A172 (cell line): ENCODE results near the gene FPR1. TPM values are rescaled to one million over a fixed set of nuclear protein-coding genes. Genes with fewer than 3 reads are reported as not detected.

Experiments
- DNase-seq: peaks from one replicate; pipeline ENCODE4 v3.0.0-alpha.2; 2015; ENCODE audit warnings: low spot score
- total RNA-seq: library from RNA; depleted of rRNA; stranded (reverse); fragments of >200 nt; shearing (Covaris generic); gene quantifications from 2 replicates; pipeline ENCODE4 v1.2.3, GENCODE V29; 2014; rRNA removed

Gene FPR1, protein sequence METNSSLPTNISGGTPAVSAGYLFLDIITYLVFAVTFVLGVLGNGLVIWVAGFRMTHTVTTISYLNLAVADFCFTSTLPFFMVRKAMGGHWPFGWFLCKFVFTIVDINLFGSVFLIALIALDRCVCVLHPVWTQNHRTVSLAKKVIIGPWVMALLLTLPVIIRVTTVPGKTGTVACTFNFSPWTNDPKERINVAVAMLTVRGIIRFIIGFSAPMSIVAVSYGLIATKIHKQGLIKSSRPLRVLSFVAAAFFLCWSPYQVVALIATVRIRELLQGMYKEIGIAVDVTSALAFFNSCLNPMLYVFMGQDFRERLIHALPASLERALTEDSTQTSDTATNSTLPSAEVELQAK
- 0.07 TPM in 1 of 2 replicates, not detected in the other for total RNA-seq

DNA sequence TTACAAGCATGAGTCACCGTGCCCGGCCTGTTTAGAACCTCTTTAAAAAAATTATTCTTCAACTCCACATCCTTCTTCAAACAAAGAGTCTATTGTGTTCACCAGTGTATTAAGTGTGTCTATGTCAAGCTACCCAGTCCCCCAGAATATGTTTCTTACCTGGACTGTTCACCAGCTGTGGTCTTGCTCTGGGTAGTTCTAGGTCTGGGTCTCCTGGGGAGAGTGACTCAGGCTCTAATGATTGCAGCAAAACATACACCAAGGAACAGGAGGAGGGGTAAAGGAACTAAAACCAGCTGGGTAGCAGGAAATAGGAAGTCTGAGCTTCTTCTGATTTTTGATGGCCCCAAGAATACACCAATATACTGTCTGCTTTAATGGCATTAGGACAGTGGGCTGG, at the start of gene FPR1:
Gene FPR1, minus strand, starts transcription at position 224 of the 400 bp plus-strand sequence. CDS start 4,884 bp downstream, outside the sequence.
- peak; percentile 26 for DNase-seq

DNA sequence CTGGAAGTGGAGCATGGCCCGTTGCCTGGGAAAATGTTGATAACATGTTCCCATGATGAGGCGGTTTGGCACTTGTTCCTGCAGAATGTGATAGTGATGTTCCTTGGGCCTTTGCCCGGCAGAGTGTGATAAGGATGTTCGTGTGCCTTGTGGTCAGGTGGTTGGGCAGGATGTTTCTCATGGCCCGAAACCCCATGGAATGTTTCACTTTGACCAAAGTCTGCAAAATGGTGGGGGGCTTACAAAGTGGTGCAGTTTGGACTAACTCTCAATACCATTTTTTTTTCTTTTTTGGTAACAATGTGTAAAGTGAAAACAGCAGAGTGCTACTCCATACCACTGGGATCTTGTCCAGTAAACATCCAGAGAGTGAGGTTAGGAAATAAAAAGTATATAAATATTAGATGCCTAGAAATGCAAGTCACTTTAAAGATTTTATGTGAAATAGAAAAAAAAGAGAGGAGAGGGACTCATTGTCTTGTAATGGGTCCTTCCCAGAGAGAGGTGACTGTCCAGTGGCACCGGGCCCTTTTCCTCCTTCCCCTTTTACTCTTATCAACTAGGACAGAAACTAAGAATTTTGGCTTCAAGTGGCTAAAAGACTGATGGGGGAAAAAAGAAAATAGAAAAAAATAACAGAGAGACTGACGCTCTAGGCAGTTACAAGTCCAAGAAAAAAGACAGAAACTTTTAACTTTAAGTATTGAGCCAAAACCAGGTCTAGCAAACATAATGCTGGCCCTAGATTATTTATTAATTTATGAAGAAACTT, 49.0 kb upstream of the FPR1 start:
- peak; percentile 41 for DNase-seq

DNA sequence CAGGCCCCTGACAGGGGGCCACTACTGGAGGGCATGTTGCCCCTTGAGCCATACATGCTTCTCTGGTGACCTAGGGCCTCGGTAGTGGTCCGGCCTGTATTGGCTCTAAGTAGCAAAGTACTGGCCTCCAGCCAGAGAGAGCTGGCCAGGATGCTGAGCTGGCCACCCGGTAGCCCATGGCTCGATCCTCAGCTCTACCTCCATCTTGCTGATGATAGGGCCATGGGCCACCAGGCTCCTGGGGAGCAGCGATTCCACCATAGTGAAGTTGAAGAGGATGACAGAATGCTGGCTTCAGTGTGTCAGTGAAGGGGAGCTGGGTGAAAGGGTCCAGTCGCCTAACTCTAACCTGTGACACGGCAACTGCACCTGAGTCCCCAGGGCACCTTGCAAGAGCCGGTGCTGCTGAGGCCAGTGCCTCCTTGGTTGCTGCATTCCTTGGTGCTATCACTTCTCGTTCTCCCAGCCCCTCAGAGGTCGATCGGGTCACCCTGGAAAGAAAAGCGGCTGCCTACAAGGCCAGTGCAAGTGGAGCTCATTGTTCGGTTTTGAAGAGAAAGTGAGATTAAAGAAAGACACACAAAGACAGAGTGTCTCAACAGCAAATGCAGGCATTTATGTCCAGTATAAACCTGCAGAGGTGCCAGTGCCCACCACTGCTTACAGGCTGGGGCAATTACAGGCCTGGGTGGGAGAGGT, 48.2 kb upstream of the FPR1 start:
- no peak for DNase-seq

DNA sequence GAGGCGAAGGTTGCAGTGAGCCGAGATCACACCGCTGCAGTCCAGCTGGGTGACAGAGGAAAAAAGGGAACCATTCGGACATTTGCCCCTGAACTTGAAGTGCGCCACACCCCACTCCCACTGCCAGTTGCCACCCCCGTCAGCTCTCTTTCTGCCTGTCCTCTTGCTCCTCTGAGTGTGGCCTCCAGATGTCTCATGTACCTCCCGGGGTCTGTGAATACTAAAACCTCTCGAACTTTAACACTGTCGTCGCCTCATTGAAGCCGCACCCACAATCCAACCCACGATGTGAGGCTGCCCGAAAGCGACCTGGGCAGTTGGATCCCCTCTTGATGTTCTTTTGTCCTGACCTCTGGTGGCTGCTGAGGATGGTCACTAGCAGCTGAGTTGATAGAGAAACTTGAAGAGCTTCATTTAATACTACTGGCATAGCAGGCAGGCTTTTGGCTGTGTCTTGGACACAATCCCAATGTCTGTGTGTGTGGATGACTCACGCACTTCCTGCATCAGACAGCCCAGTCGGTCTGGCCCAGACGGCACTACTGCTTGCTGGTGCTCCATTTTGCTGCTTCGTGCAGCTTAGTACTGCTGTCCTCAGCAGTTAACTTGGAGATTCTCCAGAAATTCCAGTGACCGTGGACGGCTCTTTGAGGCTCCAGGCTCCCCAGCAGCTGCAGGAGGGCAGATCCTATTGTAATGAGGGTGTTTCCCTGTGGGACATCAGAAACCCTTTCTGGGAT, 47.5 kb upstream of the FPR1 start:
- peak; percentile 91 for DNase-seq

DNA sequence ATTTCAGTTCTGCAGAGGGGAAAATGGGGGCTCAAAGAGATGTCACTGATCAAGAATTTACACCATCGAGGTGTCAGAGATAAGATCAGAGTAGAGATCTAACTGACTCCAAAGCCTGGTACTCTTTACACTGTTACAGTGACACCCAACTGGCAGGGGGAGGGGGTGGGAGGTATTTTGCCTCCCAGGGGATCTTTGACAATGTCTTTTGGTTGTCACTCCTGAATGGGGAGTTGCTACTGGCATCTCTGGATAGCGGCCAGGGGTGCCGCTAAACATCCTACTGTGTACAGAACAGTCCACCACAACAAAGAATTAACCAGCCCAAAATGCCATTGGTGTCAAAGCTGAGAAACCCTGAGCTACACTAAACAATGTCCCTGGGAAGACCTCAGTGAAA, 46.4 kb upstream of the FPR1 start:
- no peak for DNase-seq

DNA sequence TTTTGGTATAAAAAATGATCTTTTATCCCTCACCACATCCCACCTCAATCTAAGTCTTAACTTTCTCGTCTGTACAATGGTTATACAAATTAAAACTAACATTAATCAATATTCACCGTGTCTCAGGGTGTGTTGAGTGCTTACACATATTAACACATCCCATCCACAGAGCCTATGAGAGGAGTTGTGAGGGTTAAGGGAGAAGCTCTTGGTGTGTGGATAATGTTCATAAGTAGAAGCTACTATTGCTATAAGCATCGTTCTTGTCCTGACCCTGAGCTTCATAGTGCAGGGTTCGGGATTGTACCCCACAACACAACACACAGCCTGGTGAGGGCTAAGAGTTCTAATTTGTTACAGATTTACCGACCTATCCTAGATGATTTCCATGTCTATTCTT, 45.8 kb upstream of the FPR1 start:
- DNase-seq, result no peak

DNA sequence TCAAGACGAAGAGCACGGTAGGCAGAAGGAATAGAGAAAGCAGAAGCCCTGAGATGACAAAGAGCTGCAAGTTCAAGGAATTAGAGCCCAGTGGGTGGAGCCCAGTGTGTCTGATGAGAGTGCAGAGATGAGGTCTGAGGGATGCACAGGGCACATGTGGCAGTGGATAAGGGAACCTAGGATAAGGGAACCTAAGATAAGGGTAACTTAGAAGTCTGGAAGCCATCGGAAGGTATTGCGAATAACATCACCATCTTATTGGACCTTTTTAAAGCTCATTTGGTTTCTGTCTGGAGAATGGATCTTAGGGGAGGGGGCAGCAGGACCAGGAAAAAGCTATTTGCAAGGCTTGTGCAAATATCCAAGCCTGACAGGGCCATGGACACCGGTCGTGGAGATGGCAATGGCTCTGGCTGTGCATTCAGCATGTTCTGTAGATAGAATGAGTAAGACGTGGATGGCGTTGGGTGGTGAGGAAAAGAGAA, 44.6 kb upstream of the FPR1 start:
- no peak for DNase-seq

DNA sequence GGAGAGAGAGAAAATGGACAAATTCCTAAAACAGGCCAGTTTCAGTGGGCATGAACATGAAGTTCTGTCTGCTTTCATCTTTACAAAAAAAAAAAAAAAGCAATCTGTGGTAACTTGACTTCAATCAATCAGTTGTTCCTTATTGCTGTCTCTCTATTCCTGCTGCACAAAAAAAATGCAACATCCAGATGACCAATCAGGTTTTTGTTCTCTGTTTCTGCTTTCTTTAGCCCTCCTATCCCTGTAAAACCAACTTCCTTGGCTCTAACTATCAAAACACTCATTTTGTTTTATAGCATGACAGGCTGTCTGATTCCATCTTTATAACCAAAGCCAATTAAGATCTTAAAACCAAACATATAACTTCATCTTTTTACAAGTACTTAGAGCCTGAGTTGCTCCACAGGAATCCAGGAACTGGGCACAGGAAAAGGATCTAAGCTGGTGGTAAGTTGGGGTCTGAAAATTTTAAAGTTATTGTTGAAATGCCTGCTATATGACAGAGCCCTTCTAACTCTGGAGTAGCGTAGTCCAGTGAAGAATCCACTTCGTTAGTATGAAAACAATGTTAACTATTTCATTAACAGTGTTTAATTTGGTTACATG, 43.3 kb upstream of the FPR1 start, which contains the start of gene FPR3:
Gene FPR3, plus strand, starts transcription at position 273 of the 606 bp plus-strand sequence. CDS start 28,592 bp downstream, outside the sequence.
- DNase-seq, result no peak

DNA sequence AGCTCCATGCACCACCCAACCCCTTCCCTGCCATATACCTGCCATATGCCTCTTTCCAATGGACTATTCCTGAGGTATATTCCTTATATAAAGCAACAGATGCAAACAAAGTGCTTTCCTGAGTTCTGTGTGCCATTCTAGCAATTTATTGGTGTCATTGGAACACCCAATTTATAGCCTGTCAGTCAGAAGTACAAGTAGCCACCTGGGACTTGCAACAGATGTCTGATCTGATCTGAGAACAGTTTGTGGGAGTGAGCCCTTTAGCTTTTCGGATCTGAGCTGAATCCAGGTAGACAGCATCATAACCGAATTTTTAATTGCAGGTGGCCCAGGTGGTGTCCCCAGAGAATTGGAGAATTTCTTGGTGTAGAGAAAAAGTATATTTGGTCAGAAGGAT, 42.3 kb upstream of the FPR1 start:
- no peak for DNase-seq

DNA sequence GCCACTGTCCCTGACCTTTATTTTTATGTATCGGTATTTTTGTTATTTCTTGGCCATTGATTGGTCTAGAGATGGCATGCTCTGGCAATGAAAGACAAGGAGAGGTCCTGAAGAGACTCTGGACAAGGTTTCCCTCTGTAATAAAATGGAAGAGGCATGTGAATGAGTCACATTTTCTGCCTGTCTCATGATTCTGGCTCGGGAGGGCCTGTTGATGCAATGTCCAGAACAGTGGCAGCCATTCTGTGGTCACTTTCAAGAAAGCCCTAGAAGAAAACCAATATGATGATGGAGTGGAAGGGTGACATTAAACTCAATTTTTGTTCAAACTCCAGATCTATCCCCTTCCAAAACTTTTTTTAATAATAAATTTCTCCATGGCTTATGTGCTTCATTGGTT, 41.3 kb upstream of the FPR1 start:
- DNase-seq, result no peak

DNA sequence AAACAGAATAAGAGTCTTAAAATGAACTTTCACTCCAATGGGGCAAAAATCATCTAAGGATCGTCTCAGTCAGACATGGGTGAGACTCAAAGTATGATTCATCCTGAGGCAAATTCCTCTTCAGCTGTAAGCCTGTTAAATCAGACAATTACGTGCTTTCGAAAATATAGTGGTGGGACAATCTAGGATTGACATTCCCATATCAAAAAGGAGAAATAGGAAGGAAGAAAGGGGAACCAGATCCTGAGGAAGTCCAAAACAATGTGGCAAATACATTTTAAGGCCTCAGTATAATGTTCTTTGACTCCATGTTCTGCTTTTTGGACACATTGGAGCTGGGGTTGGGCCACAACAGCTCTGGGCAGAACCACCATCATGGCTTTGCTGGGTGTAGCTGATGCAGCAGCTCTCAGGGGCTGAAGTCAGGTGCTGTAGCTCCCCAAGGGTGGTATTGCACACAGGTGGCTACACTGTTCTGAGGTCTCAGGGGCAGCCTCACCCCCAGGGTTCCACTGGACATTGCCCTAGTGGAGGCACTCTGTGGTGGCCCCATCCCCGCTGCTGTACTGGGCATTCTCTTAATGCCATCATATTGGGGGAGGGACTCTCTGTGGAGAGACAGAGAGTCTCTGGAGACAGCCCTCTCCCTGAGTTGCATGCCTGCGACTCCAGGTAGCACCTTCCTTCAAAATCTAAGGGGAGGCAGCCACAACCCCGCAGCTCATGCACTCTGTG, 37.5 kb upstream of the FPR1 start:
- DNase-seq, result no peak

DNA sequence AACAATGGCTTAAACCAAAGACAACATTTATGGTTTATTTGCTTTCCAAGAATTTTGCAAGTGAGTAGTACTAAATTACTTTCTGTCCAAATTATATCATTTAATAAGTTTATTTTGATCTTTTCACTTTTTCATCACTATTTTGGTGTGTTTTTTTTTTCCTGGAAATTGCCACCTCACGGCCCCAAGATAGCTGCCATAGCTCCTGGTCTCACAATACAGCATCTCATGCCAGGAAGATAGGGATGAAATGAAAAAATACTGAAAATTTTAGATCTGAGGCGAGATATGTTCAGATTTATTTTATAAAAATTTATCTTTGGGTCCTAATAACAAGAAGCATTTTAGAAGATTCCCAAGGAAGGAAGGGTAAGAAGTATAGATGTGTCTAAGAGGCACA, 36.4 kb upstream of the FPR1 start:
- no peak for DNase-seq

DNA sequence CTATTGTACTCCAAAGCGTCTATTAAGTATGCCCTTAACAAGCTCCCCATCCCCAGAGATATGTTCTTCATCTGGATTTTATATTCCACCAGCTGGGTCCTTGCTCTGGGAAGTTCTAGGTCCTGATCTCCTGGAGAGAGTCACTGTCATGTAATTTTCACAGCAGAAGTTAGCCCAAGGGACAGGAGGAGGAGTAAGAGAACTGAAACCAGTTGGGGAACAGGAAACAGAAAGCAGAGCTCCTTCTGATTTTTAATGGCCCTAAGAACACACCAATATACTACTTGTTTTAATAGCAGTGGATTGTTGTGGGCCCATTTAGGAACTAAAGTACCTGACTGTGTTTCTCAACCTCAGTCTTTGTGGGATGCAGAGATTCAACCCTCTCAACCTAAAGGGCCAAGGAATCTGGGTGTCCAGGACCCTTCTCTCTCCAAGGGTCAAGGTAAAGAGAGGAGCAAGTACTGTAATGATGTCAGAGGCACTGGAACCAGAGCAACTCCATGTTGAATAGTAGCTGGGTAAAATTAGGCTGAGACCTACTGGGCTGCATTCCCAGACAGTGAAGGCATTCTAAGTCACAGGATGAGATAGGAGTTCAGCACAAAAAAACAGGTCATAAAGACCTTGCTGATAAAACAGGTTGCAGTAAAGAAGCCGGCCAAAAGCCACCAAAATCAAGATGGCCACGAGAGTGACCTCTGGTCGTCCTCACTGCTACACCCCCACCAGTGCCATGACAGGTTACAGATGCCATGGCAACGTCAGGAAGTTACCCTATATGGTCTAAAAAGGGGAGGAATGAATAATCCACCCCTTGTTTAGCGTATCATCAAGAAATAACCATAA, 35.2 kb upstream of the FPR1 start:
- no peak for DNase-seq

DNA sequence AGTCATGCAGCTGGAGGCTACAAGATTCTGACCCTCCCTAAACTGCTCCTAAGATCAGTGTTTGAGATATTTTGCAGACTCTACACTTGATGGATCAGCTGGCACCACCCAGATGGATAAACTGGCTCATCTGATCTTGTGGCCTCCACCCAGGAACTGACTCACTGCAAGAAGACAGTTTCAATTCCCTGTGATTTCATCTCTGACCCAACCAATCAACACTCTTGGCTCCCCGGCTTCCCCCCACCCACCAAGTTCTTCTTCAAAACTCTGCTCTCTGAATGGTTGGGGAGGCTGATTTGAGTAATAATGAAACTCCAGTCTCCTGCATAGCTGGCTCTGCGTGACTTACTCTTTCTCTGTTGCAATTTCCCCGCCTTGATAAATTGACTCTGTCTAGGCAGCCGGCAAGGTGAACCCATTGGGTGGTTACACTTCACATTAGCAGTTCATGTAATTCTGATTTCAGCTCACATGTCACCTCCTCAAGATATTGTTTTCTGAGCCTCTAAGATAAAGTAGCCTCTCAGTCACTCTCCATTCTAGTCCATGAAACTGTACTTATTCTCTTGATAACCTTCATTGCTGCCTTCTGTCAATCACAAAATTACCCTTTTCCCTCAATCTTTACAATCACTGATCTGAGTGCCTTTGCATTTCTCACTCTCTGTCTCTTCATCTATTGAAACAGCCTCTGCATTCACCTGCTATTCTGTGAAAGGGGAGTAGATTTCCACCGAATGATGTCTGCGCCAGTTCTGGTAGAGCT, 33.4 kb upstream of the FPR1 start:
- peak; percentile 65 for DNase-seq

DNA sequence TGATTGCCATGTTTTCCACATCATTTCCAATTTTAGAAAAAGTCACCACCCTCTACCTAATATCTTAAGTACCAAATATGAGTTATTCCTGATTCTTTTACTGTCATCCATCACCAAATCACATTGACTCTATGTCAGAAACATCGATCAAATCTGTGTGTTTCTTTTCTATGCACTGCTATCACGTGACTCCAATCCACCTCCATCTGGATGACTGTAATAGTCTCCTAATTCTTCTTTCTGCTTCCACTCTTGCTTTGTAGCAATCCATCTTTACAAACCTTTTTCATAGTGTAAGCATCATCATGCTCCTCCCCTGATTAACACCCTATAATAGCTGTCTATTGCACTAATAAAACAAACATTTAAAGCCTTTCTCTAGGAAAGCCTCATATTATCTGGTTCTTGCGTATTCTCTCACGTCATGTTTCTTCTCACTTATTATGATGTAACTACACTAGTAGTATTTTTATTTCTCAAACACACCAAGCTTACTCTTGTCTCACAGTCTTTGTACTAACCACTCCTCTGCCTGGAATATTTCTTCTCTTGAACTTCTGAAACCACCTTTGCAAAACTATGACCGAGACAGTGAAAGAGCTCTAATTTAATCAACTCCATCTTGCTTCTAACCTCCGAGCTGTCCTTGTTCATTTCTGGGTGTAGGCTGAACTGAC, 32.6 kb upstream of the FPR1 start:
- no peak for DNase-seq

DNA sequence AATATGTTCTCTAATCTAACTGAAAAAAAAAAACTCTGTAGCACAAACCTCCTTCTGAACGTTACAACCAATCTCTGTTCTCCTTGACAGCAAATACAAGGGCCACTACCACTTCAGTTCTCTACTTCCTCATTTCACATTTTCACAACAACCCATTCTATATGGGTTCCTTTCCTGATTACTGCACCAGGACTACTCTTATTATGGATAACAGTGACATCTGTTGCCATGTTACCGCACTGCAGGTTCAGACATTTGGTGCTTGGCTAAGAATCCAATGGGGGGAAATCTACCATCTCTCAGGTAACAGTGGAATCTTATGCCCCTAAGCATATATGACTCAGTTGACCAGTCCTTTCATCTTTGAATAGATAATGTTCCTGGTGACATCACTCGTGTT, 31.7 kb upstream of the FPR1 start:
- DNase-seq, result no peak

DNA sequence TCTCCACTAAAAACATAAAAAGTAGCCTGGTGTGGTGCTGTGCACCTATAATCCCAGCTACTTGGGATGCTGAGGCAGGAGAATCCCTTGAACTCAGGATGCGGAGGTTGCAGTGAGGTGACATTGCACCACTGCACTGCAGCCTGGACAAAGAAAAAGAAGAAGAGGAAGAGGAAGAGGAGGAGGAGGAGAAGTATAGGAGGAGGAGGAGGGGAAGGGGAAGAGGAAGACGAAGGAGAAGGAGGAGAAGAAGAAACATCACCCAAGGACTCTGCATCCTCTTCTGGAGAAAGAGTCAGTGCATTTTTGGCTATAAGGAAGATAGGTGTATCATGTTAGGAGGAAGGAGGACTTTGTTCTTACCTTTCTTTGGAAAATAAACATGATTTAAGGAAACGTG, 30.3 kb upstream of the FPR1 start:
- DNase-seq, result no peak

DNA sequence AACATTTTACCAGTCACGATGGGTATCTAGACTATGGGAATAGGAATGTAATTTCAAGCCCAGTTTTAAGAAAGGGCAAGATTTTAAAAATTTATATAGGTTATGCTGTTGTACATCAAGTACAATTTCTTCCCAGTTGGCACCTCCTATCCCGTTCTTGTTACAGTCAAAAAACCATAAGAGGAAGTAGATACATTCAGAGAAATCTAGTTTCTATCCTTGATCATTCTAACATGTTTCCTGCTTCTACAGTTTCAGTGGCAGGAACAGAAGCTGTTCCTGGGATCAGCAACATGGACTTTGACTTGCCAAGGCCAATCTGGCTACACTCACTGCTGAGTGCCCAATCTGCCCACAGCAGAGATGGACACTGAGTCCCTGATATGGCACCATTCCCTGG, 28.6 kb upstream of the FPR1 start:
- DNase-seq, result no peak
